Measurements from ENCODE around the gene IQCH.

- no peak for TF ChIP-seq CTCF (conservative IDR thresholded peaks at IDR 0.05; ENCODE audit: low read depth in 2 of 2)
- TF ChIP-seq JUNB (IDR thresholded peaks at IDR 0.05; ENCODE audit: unreplicated experiment): no peak
- TF ChIP-seq, protein P1, sequence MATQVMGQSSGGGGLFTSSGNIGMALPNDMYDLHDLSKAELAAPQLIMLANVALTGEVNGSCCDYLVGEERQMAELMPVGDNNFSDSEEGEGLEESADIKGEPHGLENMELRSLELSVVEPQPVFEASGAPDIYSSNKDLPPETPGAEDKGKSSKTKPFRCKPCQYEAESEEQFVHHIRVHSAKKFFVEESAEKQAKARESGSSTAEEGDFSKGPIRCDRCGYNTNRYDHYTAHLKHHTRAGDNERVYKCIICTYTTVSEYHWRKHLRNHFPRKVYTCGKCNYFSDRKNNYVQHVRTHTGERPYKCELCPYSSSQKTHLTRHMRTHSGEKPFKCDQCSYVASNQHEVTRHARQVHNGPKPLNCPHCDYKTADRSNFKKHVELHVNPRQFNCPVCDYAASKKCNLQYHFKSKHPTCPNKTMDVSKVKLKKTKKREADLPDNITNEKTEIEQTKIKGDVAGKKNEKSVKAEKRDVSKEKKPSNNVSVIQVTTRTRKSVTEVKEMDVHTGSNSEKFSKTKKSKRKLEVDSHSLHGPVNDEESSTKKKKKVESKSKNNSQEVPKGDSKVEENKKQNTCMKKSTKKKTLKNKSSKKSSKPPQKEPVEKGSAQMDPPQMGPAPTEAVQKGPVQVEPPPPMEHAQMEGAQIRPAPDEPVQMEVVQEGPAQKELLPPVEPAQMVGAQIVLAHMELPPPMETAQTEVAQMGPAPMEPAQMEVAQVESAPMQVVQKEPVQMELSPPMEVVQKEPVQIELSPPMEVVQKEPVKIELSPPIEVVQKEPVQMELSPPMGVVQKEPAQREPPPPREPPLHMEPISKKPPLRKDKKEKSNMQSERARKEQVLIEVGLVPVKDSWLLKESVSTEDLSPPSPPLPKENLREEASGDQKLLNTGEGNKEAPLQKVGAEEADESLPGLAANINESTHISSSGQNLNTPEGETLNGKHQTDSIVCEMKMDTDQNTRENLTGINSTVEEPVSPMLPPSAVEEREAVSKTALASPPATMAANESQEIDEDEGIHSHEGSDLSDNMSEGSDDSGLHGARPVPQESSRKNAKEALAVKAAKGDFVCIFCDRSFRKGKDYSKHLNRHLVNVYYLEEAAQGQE (IDR thresholded peaks at IDR 0.05; ENCODE audit: unreplicated experiment): no peak
- TF ChIP-seq POLR2AphosphoS5 (IDR thresholded peaks at IDR 0.05; ENCODE audit: low read depth): no peak
- TF ChIP-seq EZH2phosphoT487 (IDR thresholded peaks at IDR 0.05; ENCODE audit: unreplicated experiment): no peak
- TF ChIP-seq, protein P2, sequence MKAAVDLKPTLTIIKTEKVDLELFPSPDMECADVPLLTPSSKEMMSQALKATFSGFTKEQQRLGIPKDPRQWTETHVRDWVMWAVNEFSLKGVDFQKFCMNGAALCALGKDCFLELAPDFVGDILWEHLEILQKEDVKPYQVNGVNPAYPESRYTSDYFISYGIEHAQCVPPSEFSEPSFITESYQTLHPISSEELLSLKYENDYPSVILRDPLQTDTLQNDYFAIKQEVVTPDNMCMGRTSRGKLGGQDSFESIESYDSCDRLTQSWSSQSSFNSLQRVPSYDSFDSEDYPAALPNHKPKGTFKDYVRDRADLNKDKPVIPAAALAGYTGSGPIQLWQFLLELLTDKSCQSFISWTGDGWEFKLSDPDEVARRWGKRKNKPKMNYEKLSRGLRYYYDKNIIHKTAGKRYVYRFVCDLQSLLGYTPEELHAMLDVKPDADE (IDR thresholded peaks at IDR 0.05): no peak
- TF ChIP-seq EZH2 (IDR thresholded peaks at IDR 0.05; ENCODE audit: low read depth, unreplicated experiment): no peak
- TF ChIP-seq CREB1 (CRISPR knock-in tag; IDR thresholded peaks at IDR 0.05; ENCODE audit: low read depth): no peak
- TF ChIP-seq ZNF462 (CRISPR knock-in tag; IDR thresholded peaks at IDR 0.05): no peak
- no peak for TF ChIP-seq ZNF331 (CRISPR knock-in tag; IDR thresholded peaks at IDR 0.05; ENCODE audit: low read depth)
- no peak for TF ChIP-seq STAT1 (IDR thresholded peaks at IDR 0.05; ENCODE audit: unreplicated experiment)
Measured at GRCh38 chr15:67468416-67468815, 213.8 kb downstream of the IQCH start.
